Activated naive CD4-positive, alpha-beta T cell treated with anti-CD3 and anti-CD28 coated beads for 36 hours (primary cell): ENCODE data around the gene HMCES. TPM values are rescaled to one million over a fixed set of nuclear protein-coding genes. Genes with fewer than 3 reads are reported as not detected.

Experiments
- CTCF ChIA-PET: fragments of 350-600 bp; sonication (Branson Sonifier 250); formaldehyde crosslinking; loops from one replicate; lab custom pipeline; 2021; ENCODE audit warnings: antibody characterized with exemption; lab: Charles Lee
- DNase-seq: peaks from one replicate; pipeline ENCODE4 v3.0.0-alpha.2; 2020
- H3K27ac Mint-ChIP-seq: one replicate; pipeline ENCODE4 v1.8.0; 2021; ENCODE audit warnings: mild to moderate bottlenecking, mixed read lengths
- H3K27me3 Mint-ChIP-seq: one replicate; pipeline ENCODE4 v1.8.0; 2021; ENCODE audit warnings: low read depth, mixed read lengths
- H3K36me3 Mint-ChIP-seq: one replicate; pipeline ENCODE4 v1.8.0; 2021; ENCODE audit warnings: low read depth, mixed read lengths
- H3K4me1 Mint-ChIP-seq: one replicate; pipeline ENCODE4 v1.8.0; 2021; ENCODE audit warnings: low read depth, mixed read lengths
- H3K4me3 Mint-ChIP-seq: one replicate; pipeline ENCODE4 v1.8.0; 2021; ENCODE audit warnings: mild to moderate bottlenecking, moderate library complexity, mixed read lengths
- H3K9me3 Mint-ChIP-seq: one replicate; pipeline ENCODE4 v1.8.0; 2021; ENCODE audit warnings: mixed read lengths
- intact Hi-C: fragments of 100-400 bp; cut with micrococcal nuclease; formaldehyde crosslinking; loops from one replicate; pipeline ENCODE4 v1.15.1; 2023
- total RNA-seq, 2 experiments: library from RNA; stranded (reverse); gene quantifications; one replicate each; pipeline ENCODE4 v1.2.3, GENCODE V29; 2021

HMCES gene
- total RNA-seq, 2 experiments from 2014 or later: 35.0 to 35.8 TPM

DNA sequence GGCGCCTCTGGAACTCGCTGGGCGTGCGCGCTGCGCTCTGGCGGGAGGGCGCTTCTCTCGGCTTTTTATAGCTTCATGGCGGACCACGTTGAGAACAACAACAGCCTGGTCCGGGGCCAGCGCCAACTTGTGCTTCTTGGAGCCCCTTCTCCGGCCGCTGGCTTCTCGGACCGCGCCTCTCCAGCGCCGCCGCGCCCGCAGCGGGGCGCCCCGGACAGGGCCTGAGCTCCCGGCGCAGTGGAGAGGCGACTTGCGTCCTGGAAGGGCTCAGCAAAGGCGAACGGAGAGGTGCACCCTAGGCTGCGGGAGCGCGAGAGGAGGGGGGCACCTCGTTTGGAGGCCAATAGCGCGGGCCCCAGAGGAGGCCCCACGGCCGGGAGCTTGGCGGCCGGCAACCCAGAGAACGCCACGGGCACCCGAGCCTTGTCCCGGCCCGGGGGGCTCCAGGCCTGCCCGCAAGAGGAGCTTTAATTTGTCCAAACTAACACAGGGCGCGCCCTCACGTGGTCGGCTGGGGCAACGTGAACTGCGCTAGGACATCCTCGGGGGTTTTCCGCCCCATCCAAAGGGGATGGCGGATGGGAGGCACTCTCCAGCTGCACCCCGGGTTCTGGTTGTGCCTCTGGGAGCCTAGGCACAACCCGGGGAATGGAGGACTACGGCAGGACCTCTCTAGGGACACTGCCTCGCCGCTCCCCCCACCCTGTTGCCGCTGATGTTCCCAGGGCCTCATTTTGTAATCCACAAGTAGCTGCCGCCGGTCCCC lies 37.8 kb downstream of the HMCES start:
- peak overlapping the region; percentile 85 for H3K27ac Mint-ChIP-seq
- peaks cover 14% of the 10 kb centered on the region for H3K4me1 Mint-ChIP-seq
- H3K4me3 Mint-ChIP-seq: peak overlapping the region; percentile 96
- H3K9me3 Mint-ChIP-seq: no peaks in the 10 kb centered on the region
- peaks cover 2% of the 10 kb centered on the region for H3K36me3 Mint-ChIP-seq
- CTCF ChIA-PET: interaction anchor here (0.6 to 2.3 kb wide), 19 partner anchors 10 to 441 kb away, joined by 3 to 15 read pairs (median 4); partner anchors contain the start of genes COPG1, HMCES and IFT122
- no peaks in the 10 kb centered on the region for H3K27me3 Mint-ChIP-seq
- DNase-seq: peak; percentile 87
- intact Hi-C loops: loop anchor here (1.0 to 10.0 kb wide), 8 partner anchors 34 to 346 kb away; partner anchors contain the start of genes CFAP92, CNBP, COPG1 and HMCES

DNA sequence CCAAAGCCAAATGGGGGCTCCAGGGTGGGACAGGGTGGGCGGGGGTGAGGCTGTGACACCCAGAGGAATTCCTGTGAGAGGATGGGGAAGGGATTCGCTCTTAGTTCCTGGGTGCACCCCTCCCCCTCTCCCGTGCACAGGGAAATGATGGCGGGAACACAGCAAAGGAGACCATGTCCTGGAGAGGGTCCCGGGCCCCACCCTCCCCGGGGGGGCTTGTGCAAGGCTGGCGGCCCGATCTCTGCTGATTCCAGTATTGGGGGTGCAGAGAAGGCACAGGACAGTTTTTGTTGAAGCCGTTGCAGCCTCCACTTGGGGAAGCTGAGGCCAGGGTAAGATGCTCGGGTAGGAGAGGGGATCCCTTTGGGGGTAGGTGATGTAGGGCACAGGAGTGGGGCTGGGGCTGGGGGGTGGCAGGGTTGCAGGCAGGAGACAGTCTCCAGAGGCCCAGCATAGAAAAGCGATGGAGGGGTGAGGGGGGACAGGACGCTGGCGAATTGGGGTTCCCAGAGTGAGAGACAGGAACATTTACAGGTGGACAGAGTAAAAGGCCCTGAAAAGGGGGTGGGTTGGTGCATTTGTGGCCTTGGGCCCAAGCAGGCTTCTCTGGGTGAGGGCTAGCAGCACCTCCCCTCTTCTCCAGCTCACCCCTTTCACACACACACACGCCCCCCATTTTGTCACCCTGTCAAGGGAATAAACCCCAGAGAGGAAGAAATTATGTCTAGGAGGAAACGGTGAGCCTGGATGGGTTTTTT lies 38.5 kb downstream of the HMCES start:
- Mint-ChIP-seq H3K36me3 (peaks cover 2% of the 10 kb centered on the region), H3K9me3 (no peaks in the 10 kb centered on the region), H3K27me3 (no peaks in the 10 kb centered on the region), H3K4me3 (peak overlapping the region; percentile 27), H3K4me1 (peaks cover 14% of the 10 kb centered on the region), H3K27ac (no peak overlapping the region)
- intact Hi-C loops: loop anchor here (2.0 to 10.0 kb wide), 2 partner anchors 322 to 346 kb away; partner anchors contain the start of gene CFAP92
- CTCF ChIA-PET: interaction anchor here (0.6 to 2.3 kb wide), 15 partner anchors 10 to 442 kb away, joined by 3 to 15 read pairs (median 4); partner anchors contain the start of genes COPG1, HMCES and IFT122
- no peak for DNase-seq

DNA sequence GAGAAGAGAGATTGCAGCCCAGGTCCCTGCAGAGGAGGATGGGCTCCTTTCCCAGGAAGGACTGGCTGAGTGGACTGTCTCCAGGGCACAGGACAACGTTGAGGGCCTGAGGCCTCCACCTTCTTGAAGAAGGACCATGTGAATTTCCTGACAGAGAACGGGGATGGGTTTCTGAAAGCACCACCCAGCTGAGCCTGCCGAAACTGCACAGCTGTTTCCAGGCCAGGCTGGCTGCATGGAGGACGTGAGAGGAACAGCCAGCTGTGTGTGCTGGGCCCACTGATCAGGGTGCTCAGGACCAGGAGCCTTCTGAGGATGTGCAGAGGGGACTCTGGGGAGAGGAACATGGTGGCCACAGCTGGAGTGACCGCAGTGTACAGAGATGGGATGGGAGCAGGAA lies 39.2 kb downstream of the HMCES start:
- peaks cover 10% of the 10 kb centered on the region for H3K4me1 Mint-ChIP-seq
- H3K36me3 Mint-ChIP-seq: peaks cover 2% of the 10 kb centered on the region
- no peak overlapping the region for H3K27ac Mint-ChIP-seq
- no peak overlapping the region for H3K4me3 Mint-ChIP-seq
- H3K27me3 Mint-ChIP-seq: no peaks in the 10 kb centered on the region
- intact Hi-C loops: loop anchor here (2.0 to 10.0 kb wide), 2 partner anchors 323 to 347 kb away; partner anchors contain the start of gene CFAP92
- DNase-seq: no peak
- CTCF ChIA-PET: interaction anchor here (0.8 to 1.1 kb wide), 3 partner anchors 9 to 123 kb away, joined by 3 read pairs; no protein-coding TSS in a partner anchor
- no peaks in the 10 kb centered on the region for H3K9me3 Mint-ChIP-seq

DNA sequence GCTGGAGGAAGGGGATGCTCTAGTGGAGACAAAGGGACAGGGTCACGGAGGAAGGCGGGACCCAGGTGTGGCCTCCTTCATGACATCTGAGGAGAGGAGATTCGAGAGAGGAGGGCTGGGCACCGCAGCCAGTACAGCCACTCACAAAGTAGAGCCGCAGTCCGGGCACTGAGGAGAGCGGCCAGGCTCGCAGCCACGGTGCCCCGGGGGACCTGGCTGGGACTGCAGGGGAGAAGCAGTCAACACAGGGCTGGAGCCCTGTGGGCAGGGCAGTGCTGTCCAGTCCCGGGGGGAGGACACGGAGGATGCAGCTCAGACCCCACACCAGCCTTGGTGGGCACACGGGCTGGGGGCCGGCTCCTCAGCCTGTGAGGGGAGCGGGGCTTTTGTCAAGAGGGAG lies 40.3 kb downstream of the HMCES start:
- Mint-ChIP-seq H3K27me3 (no peaks in the 10 kb centered on the region), H3K4me3 (no peak overlapping the region), H3K27ac (no peak overlapping the region), H3K9me3 (no peaks in the 10 kb centered on the region), H3K4me1 (peaks cover 7% of the 10 kb centered on the region), H3K36me3 (peaks cover 2% of the 10 kb centered on the region)
- CTCF ChIA-PET: interaction anchor here (0.5 to 1.1 kb wide), 3 partner anchors 8 to 349 kb away, joined by 3 to 7 read pairs (median 3); no protein-coding TSS in a partner anchor
- DNase-seq: no peak
- intact Hi-C loops: loop anchor here (10.0 kb wide), 1 partner anchor 324 kb away; the partner anchor contains the start of gene CFAP92

DNA sequence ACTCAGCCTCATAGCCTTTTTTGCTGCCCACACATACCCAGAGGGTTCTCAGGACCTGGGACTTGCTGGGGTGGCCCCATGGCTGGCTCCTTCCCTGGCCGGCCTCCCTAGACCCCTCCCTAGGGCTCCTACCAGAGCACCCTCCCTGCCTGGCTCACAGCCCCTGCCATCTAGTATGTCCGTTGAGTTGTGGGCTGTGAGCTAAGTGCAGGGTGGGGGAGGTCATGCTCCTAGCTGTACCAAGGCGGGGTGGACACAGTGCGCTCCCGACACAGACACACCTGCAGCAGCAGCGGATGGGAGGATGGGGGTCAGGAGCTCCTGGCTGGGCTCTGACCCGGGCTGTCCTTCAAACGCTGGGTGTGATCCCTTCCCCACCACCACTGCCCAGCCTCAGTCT lies 41.6 kb downstream of the HMCES start:
- H3K27me3 Mint-ChIP-seq: no peaks in the 10 kb centered on the region
- peaks cover 2% of the 10 kb centered on the region for H3K36me3 Mint-ChIP-seq
- no peak for DNase-seq
- no peak overlapping the region for H3K4me3 Mint-ChIP-seq
- intact Hi-C loops: no loop called here
- peaks cover 2% of the 10 kb centered on the region for H3K4me1 Mint-ChIP-seq
- no peaks in the 10 kb centered on the region for H3K9me3 Mint-ChIP-seq
- CTCF ChIA-PET: interaction anchor here (0.5 kb wide), 1 partner anchor 349 kb away, joined by 3 read pairs; no protein-coding TSS in a partner anchor
- no peak overlapping the region for H3K27ac Mint-ChIP-seq

DNA sequence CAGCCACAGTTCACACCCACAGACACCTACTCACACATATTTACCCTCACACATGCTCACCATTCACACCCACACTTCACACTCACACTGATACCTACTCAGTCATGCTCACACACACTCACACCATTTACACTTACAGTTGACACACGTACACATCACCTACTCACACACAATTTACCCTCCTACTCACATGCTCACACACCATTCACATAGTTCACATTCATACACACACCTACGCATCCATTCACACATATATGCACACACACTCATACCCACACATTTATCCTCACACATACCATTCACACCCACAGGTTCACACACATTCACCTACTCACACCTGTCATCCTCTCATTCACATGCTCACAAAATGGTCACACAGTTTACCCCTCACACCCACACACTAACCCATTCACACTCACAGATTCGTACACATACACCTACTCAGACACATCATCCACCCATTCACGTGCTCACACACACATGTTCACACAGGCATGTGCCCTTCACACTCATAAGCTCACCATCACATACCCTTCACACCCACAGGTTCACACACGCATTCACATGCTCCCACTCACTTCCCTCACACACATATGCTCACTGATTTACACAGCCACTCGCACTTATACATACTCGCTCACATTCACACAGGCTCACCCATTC lies 42.3 kb downstream of the HMCES start:
- no peaks in the 10 kb centered on the region for H3K27me3 Mint-ChIP-seq
- DNase-seq: no peak
- no peak overlapping the region for H3K27ac Mint-ChIP-seq
- no peaks in the 10 kb centered on the region for H3K9me3 Mint-ChIP-seq
- no peak overlapping the region for H3K4me3 Mint-ChIP-seq
- intact Hi-C loops: no loop called here
- no peaks in the 10 kb centered on the region for H3K36me3 Mint-ChIP-seq
- CTCF ChIA-PET: no interaction called here
- peaks cover 2% of the 10 kb centered on the region for H3K4me1 Mint-ChIP-seq

DNA sequence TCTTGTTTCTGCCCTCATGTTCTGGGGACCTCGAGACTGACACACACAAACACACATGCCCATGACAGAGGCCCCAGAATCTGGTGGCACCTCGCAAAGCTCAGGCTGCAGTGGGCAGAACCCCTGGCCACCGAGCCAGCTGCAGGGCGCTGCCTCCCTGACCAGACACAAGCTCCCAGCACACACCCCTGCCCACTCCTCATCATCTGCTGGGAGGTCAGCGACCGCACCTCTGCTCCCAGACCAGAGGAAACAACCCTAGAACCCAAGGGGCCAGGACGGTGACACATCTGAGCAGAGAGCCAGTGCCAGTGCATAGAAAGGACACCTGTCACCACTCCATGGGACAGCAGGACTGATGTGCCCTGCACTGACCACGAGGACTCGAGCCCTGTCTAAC lies 43.2 kb downstream of the HMCES start:
- H3K27me3 Mint-ChIP-seq: no peaks in the 10 kb centered on the region
- no peak overlapping the region for H3K4me3 Mint-ChIP-seq
- intact Hi-C loops: no loop called here
- H3K36me3 Mint-ChIP-seq: no peaks in the 10 kb centered on the region
- no peaks in the 10 kb centered on the region for H3K9me3 Mint-ChIP-seq
- H3K27ac Mint-ChIP-seq: no peak overlapping the region
- CTCF ChIA-PET: no interaction called here
- DNase-seq: no peak
- peaks cover 2% of the 10 kb centered on the region for H3K4me1 Mint-ChIP-seq

DNA sequence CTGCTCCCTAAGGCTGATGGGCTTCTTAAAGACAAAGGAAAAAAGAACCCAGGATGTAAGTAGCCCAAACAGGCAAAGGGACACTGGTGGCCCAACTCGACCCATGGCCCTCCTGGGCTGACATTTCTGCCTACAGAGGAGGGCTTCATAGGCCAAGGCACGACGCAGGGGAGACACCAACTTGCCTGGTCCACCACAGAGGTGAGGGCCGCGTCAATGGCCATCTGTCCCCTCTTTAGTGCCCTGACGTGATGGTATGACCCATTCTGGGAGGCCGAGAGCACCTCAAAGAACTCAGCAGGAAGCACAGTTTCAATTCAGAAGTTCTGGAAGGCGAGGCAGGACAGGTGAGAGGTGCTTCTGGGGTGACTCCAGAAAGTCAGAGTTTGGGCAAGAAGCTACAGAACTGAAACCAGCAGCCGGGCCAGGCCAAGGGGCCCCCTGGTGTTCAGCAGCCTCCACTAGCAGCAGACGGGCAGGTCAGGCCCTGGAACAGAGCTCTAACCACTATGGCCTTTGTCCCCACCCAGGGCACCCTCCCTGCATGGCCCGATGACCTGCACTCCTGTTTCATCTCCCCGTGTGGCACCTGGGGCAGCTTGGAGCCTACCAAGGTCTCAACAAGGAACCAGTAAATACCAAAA lies 45.1 kb downstream of the HMCES start:
- no peaks in the 10 kb centered on the region for H3K27me3 Mint-ChIP-seq
- intact Hi-C loops: no loop called here
- no peak overlapping the region for H3K4me3 Mint-ChIP-seq
- DNase-seq: no peak
- no peaks in the 10 kb centered on the region for H3K4me1 Mint-ChIP-seq
- H3K36me3 Mint-ChIP-seq: no peaks in the 10 kb centered on the region
- CTCF ChIA-PET: interaction anchor here (0.8 kb wide), 1 partner anchor 13 kb away, joined by 3 read pairs; no protein-coding TSS in a partner anchor
- no peak overlapping the region for H3K27ac Mint-ChIP-seq
- H3K9me3 Mint-ChIP-seq: no peaks in the 10 kb centered on the region

DNA sequence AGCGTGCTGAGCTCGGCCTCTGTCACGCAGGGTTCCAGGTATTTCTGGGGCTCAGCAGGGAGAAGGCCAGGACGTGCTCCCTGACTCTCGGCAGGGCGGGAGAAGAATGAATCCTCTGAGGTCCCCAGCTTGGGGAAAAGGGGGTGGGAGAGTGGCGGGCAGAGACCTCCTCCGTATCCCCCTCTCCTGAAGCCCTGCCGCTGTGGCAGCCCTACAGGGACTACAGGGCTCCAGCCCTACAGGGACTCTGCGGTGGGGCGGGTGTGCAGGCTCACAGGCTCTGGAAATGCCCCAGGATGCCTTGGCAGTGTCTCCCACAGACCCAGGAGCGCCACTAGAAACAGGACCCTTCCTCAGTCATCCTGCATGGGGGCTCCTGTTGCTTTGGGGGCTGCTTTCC lies 46.2 kb downstream of the HMCES start:
- DNase-seq: no peak
- Mint-ChIP-seq H3K9me3 (no peaks in the 10 kb centered on the region), H3K27me3 (no peaks in the 10 kb centered on the region), H3K27ac (no peak overlapping the region), H3K4me1 (no peaks in the 10 kb centered on the region), H3K36me3 (no peaks in the 10 kb centered on the region), H3K4me3 (no peak overlapping the region)
- CTCF ChIA-PET: no interaction called here
- intact Hi-C loops: no loop called here

DNA sequence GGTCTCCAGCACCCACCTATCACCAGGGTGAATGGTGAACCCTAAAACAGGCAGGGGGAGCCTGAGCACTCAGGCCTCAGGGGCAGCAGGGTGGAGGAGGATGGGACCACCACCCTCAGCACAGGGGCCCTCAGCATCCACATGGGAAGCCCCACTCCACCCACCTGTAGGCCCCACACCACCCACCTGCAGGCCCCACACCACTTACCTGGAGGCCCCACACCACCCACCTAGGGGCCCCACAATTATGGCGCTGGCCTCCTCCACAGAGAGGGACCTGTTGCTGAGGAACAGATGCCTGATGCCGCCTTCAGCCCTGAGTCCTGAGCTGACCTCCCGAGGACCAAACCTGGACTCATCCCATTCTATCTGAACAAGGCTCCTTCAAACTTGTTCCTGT lies 46.7 kb downstream of the HMCES start:
- Mint-ChIP-seq H3K27ac (no peak overlapping the region), H3K36me3 (no peaks in the 10 kb centered on the region), H3K9me3 (no peaks in the 10 kb centered on the region), H3K4me3 (no peak overlapping the region), H3K27me3 (no peaks in the 10 kb centered on the region), H3K4me1 (no peaks in the 10 kb centered on the region)
- CTCF ChIA-PET: no interaction called here
- no peak for DNase-seq
- intact Hi-C loops: no loop called here

DNA sequence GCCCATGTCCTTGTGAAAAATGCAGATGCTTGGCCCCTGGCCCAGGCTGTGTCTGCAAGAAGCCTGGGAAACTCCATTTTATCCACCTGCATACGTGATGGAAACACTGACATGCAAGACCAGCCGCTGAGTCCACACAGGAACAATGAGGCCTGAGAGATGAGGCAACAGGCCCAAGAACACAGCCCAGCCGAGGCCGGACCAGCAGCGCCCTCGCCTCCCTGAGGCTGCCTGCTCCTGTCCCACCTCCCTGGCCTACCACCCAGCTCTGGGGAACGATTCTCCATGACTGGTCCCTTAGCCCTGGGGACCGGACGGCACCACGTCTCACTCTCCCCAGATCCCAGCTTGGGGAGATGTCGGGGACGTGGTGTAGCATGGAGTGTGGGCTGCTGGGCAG lies 47.5 kb downstream of the HMCES start:
- no peaks in the 10 kb centered on the region for H3K4me1 Mint-ChIP-seq
- no peaks in the 10 kb centered on the region for H3K27me3 Mint-ChIP-seq
- CTCF ChIA-PET: interaction anchor here (1.2 to 1.6 kb wide), 2 partner anchors 8 to 10 kb away, joined by 3 to 6 read pairs; a partner anchor contains a TSS
- no peaks in the 10 kb centered on the region for H3K9me3 Mint-ChIP-seq
- no peaks in the 10 kb centered on the region for H3K36me3 Mint-ChIP-seq
- no peak overlapping the region for H3K4me3 Mint-ChIP-seq
- no peak overlapping the region for H3K27ac Mint-ChIP-seq
- intact Hi-C loops: no loop called here
- no peak for DNase-seq
